Retinal pigment epithelial cell (primary cell): ENCODE data around the gene UBE2I.
A peak's percentile ranks its signal among the peaks of the same experiment; 100 is the strongest.

Source experiments
- DNase-seq: peaks from one replicate; pipeline ENCODE4 v3.0.0-alpha.2; 2010; ENCODE audit warnings: low read depth
- H3K4me3 ChIP-seq: 2 replicates; pipeline ENCODE4 v1.5.1; 2011; ENCODE audit warnings: mild to moderate bottlenecking, low read length, control low read depth, moderate library complexity
- TF ChIP-seq, protein P1 (sequence below): conservative IDR thresholded peaks from 2 replicates; pipeline ENCODE4 v1.5.1; 2011; ENCODE audit warnings: low read depth, low read length, control low read depth, inconsistent platforms

The UBE2I gene

DNA sequence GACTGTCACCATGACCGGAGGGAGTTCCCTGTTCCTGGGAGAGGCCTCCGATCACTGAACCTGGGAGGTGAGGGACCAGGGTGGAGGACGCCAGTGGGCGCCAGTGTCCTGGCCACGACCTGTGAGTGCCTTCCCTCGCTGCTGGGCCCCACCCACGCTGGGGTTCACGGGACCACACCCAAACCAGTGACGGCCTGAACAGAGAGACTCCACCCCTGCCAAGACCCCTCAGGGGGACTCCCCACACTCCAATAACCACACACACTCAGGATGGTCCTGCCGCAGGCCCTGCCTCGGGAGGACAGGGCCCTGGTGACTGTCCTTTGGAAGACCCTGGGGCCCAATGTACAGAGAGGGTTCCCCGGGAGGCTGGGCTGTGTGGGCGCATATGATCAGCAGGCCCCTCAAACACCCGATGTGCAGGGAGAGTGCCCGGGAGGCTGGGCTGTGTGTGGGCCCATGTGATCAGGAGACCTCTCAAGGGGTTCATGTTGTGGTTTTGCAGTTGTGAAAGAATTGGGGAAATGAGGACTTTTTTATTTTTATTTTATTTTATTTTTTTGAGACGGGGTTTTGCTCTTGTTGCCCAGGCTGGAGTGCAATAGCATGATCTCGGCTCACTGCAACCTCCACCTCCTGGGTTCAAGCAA lies 27.0 kb upstream of the UBE2I start:
- no peak overlapping the region for H3K4me3 ChIP-seq
- TF ChIP-seq, protein P1, sequence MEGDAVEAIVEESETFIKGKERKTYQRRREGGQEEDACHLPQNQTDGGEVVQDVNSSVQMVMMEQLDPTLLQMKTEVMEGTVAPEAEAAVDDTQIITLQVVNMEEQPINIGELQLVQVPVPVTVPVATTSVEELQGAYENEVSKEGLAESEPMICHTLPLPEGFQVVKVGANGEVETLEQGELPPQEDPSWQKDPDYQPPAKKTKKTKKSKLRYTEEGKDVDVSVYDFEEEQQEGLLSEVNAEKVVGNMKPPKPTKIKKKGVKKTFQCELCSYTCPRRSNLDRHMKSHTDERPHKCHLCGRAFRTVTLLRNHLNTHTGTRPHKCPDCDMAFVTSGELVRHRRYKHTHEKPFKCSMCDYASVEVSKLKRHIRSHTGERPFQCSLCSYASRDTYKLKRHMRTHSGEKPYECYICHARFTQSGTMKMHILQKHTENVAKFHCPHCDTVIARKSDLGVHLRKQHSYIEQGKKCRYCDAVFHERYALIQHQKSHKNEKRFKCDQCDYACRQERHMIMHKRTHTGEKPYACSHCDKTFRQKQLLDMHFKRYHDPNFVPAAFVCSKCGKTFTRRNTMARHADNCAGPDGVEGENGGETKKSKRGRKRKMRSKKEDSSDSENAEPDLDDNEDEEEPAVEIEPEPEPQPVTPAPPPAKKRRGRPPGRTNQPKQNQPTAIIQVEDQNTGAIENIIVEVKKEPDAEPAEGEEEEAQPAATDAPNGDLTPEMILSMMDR, result no peak

DNA sequence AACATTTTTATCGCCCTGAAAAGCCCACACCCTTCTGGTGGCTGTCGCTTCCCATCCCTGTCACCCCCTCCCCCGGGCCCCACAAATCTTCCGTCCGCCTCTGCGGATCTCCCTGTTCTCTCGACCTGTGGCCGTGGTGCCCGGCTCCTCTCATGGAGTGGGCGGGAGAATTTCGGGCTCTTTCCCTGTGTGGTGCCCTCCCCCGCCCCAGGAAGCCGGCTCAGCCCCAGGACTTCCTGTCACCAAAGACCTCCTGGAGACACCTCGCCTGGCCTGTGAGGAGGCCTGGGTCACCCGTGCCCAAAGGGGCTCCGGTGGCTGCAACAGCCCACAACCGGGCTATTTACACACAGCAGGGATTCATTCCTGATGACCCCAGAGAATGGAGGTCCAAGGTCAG lies 26.1 kb upstream of the UBE2I start:
- H3K4me3 ChIP-seq, result no peak overlapping the region
- no peak for DNase-seq
- TF ChIP-seq, protein P1, result no peak

More for the DNA sequence above, 27.0 kb upstream of the UBE2I start:
- DNase-seq, result no peak

DNA sequence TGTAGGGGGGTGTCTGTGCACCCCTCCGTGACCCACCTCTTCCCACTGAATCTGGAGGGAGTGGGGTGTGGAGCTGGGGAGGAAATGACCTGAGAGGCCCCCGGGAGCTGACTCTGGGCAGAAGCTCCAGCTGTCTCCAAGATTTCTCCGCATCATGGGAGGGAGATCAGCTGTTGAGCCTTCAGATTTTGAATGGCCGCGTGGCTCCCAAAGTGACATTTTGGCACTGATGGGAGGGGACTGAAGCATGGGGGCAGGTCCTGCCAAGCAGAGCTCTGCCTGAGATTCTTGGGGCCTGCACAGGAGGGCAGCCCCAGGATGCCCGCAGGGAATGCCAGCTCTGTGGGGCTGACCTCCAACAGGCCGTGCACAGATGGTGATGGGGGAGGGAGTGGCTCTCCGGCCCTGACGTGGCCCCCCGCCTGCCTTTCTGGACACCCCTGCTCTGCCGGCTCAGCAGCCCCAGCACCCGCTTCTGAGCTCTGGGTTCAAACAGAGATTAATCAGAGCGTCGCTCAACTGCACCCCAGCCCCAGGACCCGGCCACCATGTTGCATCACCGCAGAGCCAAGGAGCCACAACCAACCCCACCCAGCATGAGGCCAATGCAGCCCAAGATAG lies 25.3 kb upstream of the UBE2I start:
- TF ChIP-seq, protein P1, result no peak
- no peak for DNase-seq

DNA sequence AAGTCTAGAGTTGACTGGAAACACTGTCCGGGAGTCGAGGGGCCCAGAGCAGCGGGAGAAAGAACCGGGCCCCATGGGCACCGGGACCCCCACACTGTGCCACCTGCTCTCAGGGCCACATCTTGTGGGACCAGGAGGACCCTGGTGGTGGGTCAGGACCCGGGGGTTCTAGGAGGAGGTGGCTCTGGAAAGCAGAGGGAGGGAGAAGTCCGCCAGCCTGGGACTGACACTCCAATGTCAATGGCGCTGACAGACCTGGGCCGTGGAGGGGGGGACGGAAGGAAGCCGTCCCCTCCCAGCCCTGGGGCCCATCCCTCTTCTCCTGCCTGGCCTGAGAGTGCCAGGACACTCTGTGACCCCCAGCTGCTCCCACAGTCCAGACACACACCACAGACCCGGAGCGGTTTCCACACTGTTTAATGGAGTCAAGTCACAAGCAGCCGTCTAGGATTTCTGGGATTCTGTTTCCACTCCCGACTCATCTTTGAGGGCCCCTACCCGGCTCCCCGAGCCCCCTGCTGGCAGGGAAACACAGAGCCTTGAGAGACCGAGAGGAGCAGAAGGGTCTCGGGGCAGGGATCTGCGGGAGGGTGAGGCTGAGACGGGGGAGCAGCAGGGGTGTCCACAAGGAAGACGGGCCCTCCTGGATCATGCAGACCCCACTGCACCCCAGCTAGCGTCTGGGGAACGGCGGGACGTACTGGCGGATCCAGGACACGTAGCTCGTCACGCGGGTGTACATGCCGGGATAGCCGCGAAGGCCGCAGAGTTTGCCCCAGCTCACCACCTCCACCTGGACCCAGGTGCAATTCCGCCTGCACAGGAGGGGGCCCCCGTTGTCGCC lies 23.5 kb upstream of the UBE2I start:
- DNase-seq, result no peak
- TF ChIP-seq, protein P1, result peak; percentile 22

More for the DNA sequence above, 25.3 kb upstream of the UBE2I start:
- no peak overlapping the region for H3K4me3 ChIP-seq

DNA sequence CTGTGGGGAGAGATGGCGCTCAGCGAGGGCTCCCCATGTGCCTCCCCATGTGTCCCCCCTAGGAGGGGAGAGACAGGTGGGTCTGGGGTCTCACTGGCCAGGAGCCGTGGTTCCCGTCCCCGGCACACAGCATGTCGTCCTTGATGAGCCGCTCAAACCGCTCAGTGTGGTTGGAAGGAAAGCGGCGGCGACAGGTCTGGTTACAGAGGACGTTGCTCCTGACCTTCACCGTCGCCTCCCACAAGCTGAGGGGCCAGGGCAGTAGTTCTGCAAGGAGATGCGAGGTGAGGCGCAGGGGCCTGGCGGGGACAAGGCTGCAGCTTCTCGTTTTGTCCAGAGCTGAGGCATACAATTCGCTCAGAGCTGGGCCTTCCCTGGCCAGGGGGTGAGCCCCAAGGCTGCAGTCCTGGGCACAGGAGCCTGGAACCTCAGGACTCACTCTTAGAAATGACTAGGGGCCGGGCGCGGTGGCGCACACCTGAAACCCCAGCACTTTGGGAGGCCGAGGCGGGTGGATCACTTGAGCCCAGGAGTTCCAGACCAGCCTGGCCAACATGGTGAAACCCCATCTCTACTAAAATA lies 22.8 kb upstream of the UBE2I start:
- H3K4me3 ChIP-seq, result no peak overlapping the region
- DNase-seq, result no peak
- TF ChIP-seq, protein P1, result no peak

More for the DNA sequence above, 23.5 kb upstream of the UBE2I start:
- H3K4me3 ChIP-seq, result no peak overlapping the region

DNA sequence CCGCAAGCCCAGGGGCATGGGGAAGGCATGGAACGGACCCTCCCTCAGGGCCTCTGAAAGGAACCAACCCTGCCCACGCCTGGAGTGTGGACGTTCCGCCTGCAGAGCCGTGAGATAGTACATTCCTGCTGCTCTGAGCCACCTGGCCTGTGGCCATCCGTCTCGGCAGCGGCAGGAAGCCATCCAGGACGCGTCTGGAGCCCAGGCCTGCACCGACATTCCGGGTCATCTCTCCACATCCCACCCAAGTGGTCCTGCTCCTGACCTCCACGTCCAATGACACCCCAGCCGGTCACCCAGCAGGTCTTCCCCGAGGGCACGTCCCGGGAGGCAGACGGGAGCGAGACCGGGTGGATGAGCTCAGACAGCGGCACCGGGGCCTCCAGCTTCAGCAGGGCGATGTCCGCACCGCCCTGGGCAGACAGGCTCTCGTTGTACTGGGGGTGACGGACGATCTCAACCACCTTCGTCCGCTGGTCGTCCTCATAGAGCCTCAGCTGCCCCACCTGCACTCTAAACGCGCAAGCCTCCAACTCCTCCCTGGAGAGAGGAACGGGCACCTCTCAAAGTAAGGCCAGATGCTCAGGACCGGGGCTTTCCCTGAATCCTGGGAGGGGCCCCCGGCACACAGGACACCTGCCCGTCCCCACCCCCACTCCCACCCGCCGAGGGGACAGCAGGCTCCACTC lies 21.3 kb upstream of the UBE2I start:
- no peak for DNase-seq
- TF ChIP-seq, protein P1, result no peak
- no peak overlapping the region for H3K4me3 ChIP-seq
